Esophagus muscularis mucosa (tissue), 4 donors: ENCODE results near the gene LACTBL1.

Experiments
- EP300 ChIP-seq: sonication (generic); formaldehyde crosslinking; IDR thresholded peaks from one replicate; pipeline ENCODE4 v1.6.1; 2017; ENCODE audit warnings: antibody characterized with exemption
- POLR2A ChIP-seq: fragments of 450-650 bp; IDR thresholded peaks from one replicate; pipeline ENCODE4 v1.6.1; 2017; ENCODE audit warnings: antibody characterized with exemption, moderate library complexity, mild to moderate bottlenecking, low read depth
- POLR2AphosphoS5 ChIP-seq, 2 donors: sonication (generic); formaldehyde crosslinking; IDR thresholded peaks; one replicate each; pipeline ENCODE4 v1.6.1; 2017; ENCODE audit warnings: antibody characterized with exemption in 2 of 2
- TF ChIP-seq, protein P1 (sequence below), 3 experiments: fragments of 200-600 bp in 2 of 3; fragments of 450-650 bp in 1 of 3; sonication (generic) in 2 of 3; IDR thresholded peaks; one replicate each; pipeline ENCODE4 v1.5.1; 2017 to 2019; ENCODE audit warnings: antibody characterized with exemption in 3 of 3, mild to moderate bottlenecking in 2 of 3, moderate library complexity in 1 of 3

DNA sequence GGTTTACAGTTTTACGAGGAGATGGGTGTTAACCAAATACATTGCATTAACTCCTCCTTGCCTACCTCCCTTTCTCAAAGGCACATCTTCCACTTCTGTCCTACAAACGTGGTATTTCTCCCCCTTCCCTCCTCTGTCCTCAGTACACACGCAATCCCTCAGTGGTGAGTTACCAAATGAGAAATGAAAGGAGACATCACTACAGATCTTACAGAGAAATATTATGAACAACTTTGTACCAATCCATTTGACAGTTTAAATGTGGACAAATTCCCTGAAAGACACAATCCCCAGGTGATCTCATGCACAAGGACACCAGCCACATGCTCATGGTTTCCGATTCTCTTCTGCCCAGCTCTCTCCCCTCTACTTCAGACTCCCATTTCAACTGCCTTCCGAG, 6.4 kb downstream of the LACTBL1 start:
- no peak for TF ChIP-seq POLR2A
- no peak for TF ChIP-seq POLR2AphosphoS5 (IDR thresholded peaks at IDR 0.05)
- TF ChIP-seq, protein P1, sequence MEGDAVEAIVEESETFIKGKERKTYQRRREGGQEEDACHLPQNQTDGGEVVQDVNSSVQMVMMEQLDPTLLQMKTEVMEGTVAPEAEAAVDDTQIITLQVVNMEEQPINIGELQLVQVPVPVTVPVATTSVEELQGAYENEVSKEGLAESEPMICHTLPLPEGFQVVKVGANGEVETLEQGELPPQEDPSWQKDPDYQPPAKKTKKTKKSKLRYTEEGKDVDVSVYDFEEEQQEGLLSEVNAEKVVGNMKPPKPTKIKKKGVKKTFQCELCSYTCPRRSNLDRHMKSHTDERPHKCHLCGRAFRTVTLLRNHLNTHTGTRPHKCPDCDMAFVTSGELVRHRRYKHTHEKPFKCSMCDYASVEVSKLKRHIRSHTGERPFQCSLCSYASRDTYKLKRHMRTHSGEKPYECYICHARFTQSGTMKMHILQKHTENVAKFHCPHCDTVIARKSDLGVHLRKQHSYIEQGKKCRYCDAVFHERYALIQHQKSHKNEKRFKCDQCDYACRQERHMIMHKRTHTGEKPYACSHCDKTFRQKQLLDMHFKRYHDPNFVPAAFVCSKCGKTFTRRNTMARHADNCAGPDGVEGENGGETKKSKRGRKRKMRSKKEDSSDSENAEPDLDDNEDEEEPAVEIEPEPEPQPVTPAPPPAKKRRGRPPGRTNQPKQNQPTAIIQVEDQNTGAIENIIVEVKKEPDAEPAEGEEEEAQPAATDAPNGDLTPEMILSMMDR (IDR thresholded peaks at IDR 0.05), result no peak
- TF ChIP-seq EP300, result no peak
